ENCODE data around the gene ADRA2B.

- no peak for TF ChIP-seq SIN3A (IDR thresholded peaks at IDR 0.05; ENCODE audit: low read depth)
- TF ChIP-seq ZFX (IDR thresholded peaks at IDR 0.05), result no peak
- no peak for TF ChIP-seq POLR2AphosphoS5 (IDR thresholded peaks at IDR 0.05; ENCODE audit: low read depth, low read length)
- TF ChIP-seq RAD21 (IDR thresholded peaks at IDR 0.05; ENCODE audit: low read depth), result no peak
- no peak for TF ChIP-seq EGR1 (IDR thresholded peaks at IDR 0.05; ENCODE audit: low read depth)
- TF ChIP-seq CTCF (IDR thresholded peaks at IDR 0.05 in 2 of 3, conservative IDR thresholded peaks at IDR 0.05 in 1 of 3; ENCODE audit: borderline replicate concordance in 1 of 3, insufficient read depth in 1 of 3, low read depth in 2 of 3, low read length in 2 of 3), result no peak
- TF ChIP-seq EZH2phosphoT487 (IDR thresholded peaks at IDR 0.05; ENCODE audit: borderline replicate concordance), result no peak
- no peak for TF ChIP-seq YY1 (IDR thresholded peaks at IDR 0.05; ENCODE audit: extremely low read depth, insufficient replicate concordance, low read depth, low read length)
- TF ChIP-seq, protein P1, sequence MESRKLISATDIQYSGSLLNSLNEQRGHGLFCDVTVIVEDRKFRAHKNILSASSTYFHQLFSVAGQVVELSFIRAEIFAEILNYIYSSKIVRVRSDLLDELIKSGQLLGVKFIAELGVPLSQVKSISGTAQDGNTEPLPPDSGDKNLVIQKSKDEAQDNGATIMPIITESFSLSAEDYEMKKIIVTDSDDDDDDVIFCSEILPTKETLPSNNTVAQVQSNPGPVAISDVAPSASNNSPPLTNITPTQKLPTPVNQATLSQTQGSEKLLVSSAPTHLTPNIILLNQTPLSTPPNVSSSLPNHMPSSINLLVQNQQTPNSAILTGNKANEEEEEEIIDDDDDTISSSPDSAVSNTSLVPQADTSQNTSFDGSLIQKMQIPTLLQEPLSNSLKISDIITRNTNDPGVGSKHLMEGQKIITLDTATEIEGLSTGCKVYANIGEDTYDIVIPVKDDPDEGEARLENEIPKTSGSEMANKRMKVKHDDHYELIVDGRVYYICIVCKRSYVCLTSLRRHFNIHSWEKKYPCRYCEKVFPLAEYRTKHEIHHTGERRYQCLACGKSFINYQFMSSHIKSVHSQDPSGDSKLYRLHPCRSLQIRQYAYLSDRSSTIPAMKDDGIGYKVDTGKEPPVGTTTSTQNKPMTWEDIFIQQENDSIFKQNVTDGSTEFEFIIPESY (IDR thresholded peaks at IDR 0.05; ENCODE audit: extremely low read depth, insufficient replicate concordance, low read length), result no peak
- TF ChIP-seq EZH2 (IDR thresholded peaks at IDR 0.05), result no peak
- TF ChIP-seq JUND (IDR thresholded peaks at IDR 0.05), result no peak
Measured at GRCh38 chr2:96103761-96104486, 12.4 kb downstream of the ADRA2B start.

Measured in HCT116 (cell line).